KOPT-K1 (cell line): Measurements from ENCODE around the gene CLEC2D.
"Not testable (repeated sequence)": the region's sequence is repeated elsewhere in the genome, so short reads cannot be mapped to it uniquely, and the experiment has no call there.

Source experiments
- H3K27ac ChIP-seq: fragments of 200-600 bp; sonication (generic); 2 replicates; pipeline ENCODE4 v1.5.1; 2016; ENCODE audit warnings: antibody characterized with exemption, mild to moderate bottlenecking, low read depth, low read length; ENCODE audit not compliant: poor library complexity, severe bottlenecking
- H3K36me3 ChIP-seq: fragments of 200-600 bp; sonication (generic); 2 replicates; pipeline ENCODE4 v1.5.1; 2017; ENCODE audit warnings: antibody characterized with exemption, mild to moderate bottlenecking, low read length, moderate library complexity; ENCODE audit not compliant: insufficient read depth
- H3K9me3 ChIP-seq: fragments of 200-600 bp; sonication (generic); 2 replicates; pipeline ENCODE4 v1.5.1; 2017; ENCODE audit warnings: antibody characterized with exemption, low read length, mild to moderate bottlenecking; ENCODE audit not compliant: insufficient read depth, poor library complexity, severe bottlenecking

The CLEC2D gene

DNA sequence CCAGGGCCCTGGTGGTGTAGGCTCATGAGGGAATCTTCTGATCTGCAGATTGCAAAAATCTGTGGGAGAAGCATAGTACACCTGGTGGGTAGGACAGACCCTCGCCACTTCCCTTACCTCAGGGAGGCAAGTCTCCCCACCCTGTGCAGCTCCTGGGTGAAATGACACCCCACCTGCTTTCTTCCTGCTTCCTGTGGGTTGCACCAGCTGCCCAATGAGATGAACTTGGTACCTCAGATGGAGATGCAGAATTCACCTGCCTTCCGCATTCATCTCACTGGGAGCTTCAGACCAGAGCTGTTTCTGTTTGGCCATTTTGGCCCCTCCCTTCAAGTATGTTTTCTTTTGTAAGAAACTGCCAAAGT lies 4.7 kb downstream of the CLEC2D start:
- H3K36me3 ChIP-seq = no peaks in the 10 kb centered on the region
- peaks cover 14% of the 10 kb centered on the region for H3K9me3 ChIP-seq
- peak overlapping the region; percentile 77 for H3K27ac ChIP-seq

GRCh38 chr12:9682508-9682907 lies 13.0 kb downstream of the CLEC2D start:
- H3K27ac ChIP-seq, H3K36me3 ChIP-seq: not testable (repeated sequence)
- peaks cover 31% of the 10 kb centered on the region for H3K9me3 ChIP-seq

GRCh38 chr12:9682949-9683348 lies 13.4 kb downstream of the CLEC2D start:
- peaks cover 31% of the 10 kb centered on the region for H3K9me3 ChIP-seq
- H3K36me3 ChIP-seq, H3K27ac ChIP-seq: not testable (repeated sequence)

- H3K9me3 ChIP-seq = peaks cover 22% of the 10 kb centered on the region
- peaks cover 12% of the 10 kb centered on the region; the same call in 1 of the 2 replicates for H3K36me3 ChIP-seq
- H3K27ac ChIP-seq = not testable (repeated sequence)
These were observed 15.9 kb downstream of the CLEC2D start for GRCh38 chr12:9685366-9685765.

DNA sequence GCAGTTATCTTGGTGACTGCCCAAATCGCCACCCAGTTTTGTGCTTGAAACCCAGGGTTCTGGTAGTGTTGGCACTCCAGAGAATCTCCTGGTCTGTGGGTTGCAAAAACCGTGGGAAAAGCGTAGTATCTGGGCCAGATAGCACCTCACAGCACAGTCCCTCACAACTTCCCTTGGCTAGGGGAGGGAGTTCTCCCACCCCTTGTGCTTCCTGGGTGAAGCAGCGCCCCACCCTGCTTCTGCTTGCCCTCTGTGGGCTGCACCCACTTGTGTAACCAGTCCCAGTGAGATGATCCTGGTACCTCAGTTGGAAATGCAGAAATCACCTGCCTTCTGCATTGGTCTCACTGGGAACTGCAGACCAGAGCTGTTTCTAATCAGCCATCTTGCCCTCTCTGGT lies 16.4 kb downstream of the CLEC2D start:
- Histone ChIP-seq H3K27ac (no peak overlapping the region), H3K36me3 (peaks cover 12% of the 10 kb centered on the region; the same call in 1 of the 2 replicates), H3K9me3 (peaks cover 18% of the 10 kb centered on the region)

DNA sequence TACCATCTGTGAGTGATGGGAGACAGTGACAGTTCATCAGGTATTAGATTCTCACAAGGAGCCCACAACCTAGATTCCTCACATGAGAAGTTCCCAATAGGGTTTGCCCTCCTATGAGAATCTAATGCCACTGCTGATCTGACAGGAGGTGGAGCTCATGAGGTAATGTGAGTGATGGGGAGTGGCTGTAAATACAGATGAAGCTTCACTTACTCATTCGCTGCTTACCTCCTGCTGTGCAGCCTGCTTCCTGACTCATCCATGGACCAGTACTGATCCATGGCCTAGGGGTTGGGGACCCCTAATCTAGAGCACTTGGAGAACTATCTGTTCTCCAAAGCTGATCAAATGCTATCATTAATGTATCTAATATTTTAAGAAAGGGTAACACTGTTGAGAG lies 17.7 kb downstream of the CLEC2D start:
- peaks cover 12% of the 10 kb centered on the region; the same call in 1 of the 2 replicates for H3K36me3 ChIP-seq
- H3K9me3 ChIP-seq = peaks cover 16% of the 10 kb centered on the region
- H3K27ac ChIP-seq = no peak overlapping the region

GRCh38 chr12:9692909-9693308 lies 23.4 kb downstream of the CLEC2D start:
- Histone ChIP-seq H3K36me3 (peaks cover 12% of the 10 kb centered on the region; the same call in 1 of the 2 replicates), H3K9me3 (peaks cover 17% of the 10 kb centered on the region), H3K27ac (no peak overlapping the region)

GRCh38 chr12:9694241-9694640 lies 24.7 kb downstream of the CLEC2D start:
- peaks cover 14% of the 10 kb centered on the region for H3K9me3 ChIP-seq
- H3K27ac ChIP-seq = no peak overlapping the region
- H3K36me3 ChIP-seq = no peaks in the 10 kb centered on the region; the same call in 1 of the 2 replicates

GRCh38 chr12:9695150-9695549 lies 25.6 kb downstream of the CLEC2D start:
- H3K27ac ChIP-seq, H3K36me3 ChIP-seq: not testable (repeated sequence)
- H3K9me3 ChIP-seq = peaks cover 14% of the 10 kb centered on the region

- H3K36me3 ChIP-seq, H3K27ac ChIP-seq: not testable (repeated sequence)
- H3K9me3 ChIP-seq = peaks cover 14% of the 10 kb centered on the region
These were observed 26.1 kb downstream of the CLEC2D start for GRCh38 chr12:9695661-9696060.

DNA sequence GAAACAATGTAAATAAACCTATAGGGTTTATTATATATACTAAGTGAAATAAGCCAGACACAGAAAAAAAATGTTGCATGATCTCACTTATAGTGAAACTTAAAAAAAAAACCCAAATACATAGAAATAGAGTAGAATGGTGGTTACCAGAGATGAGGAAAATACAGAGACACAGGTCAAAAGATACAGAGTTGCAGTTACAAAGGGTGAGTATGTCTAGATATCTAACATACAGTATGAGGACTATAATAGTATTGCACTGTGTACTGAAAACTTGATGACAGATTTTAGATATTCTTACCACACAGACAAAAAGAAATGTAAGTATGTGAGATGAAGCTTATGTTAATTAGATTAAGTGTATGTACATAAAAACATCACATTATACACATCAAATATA lies 28.1 kb downstream of the CLEC2D start:
- Histone ChIP-seq H3K9me3 (peaks cover 14% of the 10 kb centered on the region), H3K36me3 (no peaks in the 10 kb centered on the region; the same call in 1 of the 2 replicates), H3K27ac (no peak overlapping the region)

GRCh38 chr12:9698681-9699080 lies 29.2 kb downstream of the CLEC2D start:
- no peak overlapping the region for H3K27ac ChIP-seq

DNA sequence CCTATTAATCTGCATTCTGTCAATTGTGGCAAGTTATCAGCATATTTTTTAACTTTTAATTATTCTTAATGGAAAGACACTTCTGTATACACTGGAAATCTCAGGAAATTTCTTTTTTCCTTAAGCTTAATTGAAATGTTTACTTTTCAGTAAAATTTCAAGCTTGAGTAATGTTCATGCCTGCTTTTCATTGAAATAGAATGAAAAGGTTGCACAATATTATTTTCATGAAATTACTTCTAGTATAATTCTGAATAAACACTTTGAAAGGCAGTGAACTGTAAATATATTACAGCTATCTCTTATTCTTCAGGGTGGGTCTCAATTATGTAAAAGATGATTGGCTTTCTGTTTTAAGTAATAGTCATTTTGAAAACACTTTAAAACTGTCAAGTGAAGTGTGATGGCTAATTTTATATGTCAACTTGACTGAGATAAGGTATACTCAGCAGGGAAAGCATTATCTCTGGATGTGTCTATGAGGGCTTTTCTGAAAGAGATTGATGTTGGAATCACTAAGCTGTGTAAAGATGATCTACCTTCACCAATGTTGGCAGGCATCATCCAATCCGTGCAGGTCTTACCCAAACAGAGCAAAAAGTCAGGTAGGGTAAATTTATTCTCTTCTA lies 29.9 kb downstream of the CLEC2D start:
- peaks cover 14% of the 10 kb centered on the region for H3K9me3 ChIP-seq
- no peaks in the 10 kb centered on the region for H3K36me3 ChIP-seq
- no peak overlapping the region for H3K27ac ChIP-seq

More at GRCh38 chr12:9698681-9699080, 29.2 kb downstream of the CLEC2D start:
- Histone ChIP-seq H3K9me3 (peaks cover 14% of the 10 kb centered on the region), H3K36me3 (no peaks in the 10 kb centered on the region; the same call in 1 of the 2 replicates)

GRCh38 chr12:9699898-9700605 lies 30.5 kb downstream of the CLEC2D start:
- H3K36me3 ChIP-seq = no peaks in the 10 kb centered on the region
- H3K27ac ChIP-seq = no peak overlapping the region
- peaks cover 14% of the 10 kb centered on the region for H3K9me3 ChIP-seq

DNA sequence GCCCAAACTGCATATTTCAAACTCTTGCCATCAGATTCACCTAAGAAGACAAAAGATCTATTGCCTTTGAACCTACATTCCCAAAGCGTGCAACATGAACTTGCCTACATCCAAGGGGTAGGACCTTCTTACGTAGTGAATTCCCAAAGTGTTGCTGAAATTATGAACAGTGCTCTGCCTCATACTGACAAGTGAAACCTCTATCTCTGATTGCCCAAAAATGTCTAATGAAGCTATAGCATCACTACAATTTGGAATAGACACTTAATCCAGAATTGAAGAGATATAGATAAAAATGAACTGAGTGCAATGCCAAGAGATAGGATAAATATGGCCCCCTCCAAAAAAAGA lies 31.1 kb downstream of the CLEC2D start:
- no peak overlapping the region for H3K27ac ChIP-seq

More for the DNA sequence above, 31.1 kb downstream of the CLEC2D start:
- Histone ChIP-seq H3K9me3 (peaks cover 14% of the 10 kb centered on the region), H3K36me3 (no peaks in the 10 kb centered on the region)
